ENCODE results near the gene NFYA.

NFYA gene

DNA sequence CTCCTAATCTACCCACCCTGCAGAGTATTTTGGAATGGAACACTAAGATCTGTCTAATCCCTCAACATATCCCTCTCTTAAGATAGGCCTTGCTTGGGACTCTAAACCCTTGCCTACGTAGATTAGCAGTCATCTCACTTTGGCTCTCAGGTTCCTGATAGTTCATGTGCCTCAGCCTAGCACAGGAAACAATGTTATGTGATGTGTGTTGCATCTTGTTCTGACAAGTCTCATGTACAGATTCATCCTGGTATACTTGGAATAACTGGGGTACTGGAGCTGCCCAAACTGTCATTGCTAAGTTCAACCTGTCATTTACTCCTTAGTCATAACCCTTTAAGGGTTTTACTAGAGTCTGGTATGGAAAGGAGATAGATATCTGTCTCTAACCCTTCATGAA lies 47.3 kb downstream of the NFYA start:
- TF ChIP-seq CTCF (IDR thresholded peaks at IDR 0.05; ENCODE audit: low read depth, low read length): no peak
- DNase-seq (ENCODE audit: extremely low read depth, low read depth): no peak

GRCh38 chr6:41122373-41122772 lies 49.6 kb downstream of the NFYA start:
- TF ChIP-seq CTCF (IDR thresholded peaks at IDR 0.05; ENCODE audit: low read depth, low read length): no peak
- no peak for DNase-seq (ENCODE audit: extremely low read depth, low read depth)

DNA sequence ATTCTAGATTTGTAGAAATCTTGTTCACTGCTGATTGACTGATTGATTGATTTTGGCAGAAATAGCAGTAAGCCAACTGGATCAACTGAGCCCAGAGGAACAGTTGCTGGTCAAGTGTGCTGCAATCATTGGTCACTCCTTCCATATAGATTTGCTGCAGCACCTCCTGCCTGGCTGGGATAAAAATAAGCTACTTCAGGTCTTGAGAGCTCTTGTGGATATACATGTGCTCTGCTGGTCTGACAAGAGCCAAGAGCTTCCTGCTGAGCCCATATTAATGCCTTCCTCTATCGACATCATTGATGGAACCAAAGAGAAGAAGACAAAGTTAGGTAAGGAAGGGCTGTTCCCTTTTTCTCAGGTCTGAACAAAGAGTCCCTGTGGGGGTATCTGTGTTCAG lies 50.1 kb downstream of the NFYA start:
- TF ChIP-seq CTCF (IDR thresholded peaks at IDR 0.05; ENCODE audit: low read depth, low read length): no peak
- no peak for DNase-seq (ENCODE audit: extremely low read depth, low read depth)

GRCh38 chr6:41125282-41125681 lies 52.5 kb downstream of the NFYA start:
- DNase-seq (ENCODE audit: extremely low read depth, low read depth): no peak
- no peak for TF ChIP-seq CTCF (IDR thresholded peaks at IDR 0.05; ENCODE audit: low read depth, low read length)

- TF ChIP-seq CTCF (IDR thresholded peaks at IDR 0.05; ENCODE audit: low read depth, low read length): no peak
- DNase-seq (ENCODE audit: extremely low read depth, low read depth): no peak
Measured at GRCh38 chr6:41132254-41132653, 59.5 kb downstream of the NFYA start.

- DNase-seq (ENCODE audit: extremely low read depth, low read depth): no peak
Measured at GRCh38 chr6:41135062-41135832, 62.5 kb downstream of the NFYA start.

More at GRCh38 chr6:41135062-41135832, 62.5 kb downstream of the NFYA start:
- no peak for TF ChIP-seq CTCF (IDR thresholded peaks at IDR 0.05; ENCODE audit: low read depth, low read length)
